Activated naive CD4-positive, alpha-beta T cell treated with anti-CD3 and anti-CD28 coated beads, Interleukin-2, amount 50 U/mL, for 72 hours (primary cell): ENCODE results near the gene GPN3. TPM values are rescaled to one million over a fixed set of nuclear protein-coding genes. Genes with fewer than 3 reads are reported as not detected.

Experiments used
- ATAC-seq, 2 donors: fragments of 150-1000 bp; cut with Tn5 transposase; 2 replicates each; pipeline ENCODE4 v1.10.0; 2021; ENCODE audit warnings: mild to moderate bottlenecking in 2 of 2, moderate library complexity in 2 of 2
- DNase-seq, 2 donors: peaks; one replicate each; pipeline ENCODE4 v3.0.0; 2021 to 2022; ENCODE audit warnings: low spot score in 2 of 2
- H3K27ac Mint-ChIP-seq, 2 donors: one replicate each; pipeline ENCODE4 v1.8.0; 2022; ENCODE audit warnings: mild to moderate bottlenecking in 2 of 2, mixed read lengths in 2 of 2
- H3K36me3 Mint-ChIP-seq, 2 donors: one replicate each; pipeline ENCODE4 v1.8.0; 2022; ENCODE audit warnings: mixed read lengths in 2 of 2
- H3K9me3 Mint-ChIP-seq, 2 donors: one replicate each; pipeline ENCODE4 v1.8.0; 2022; ENCODE audit warnings: mixed read lengths in 2 of 2
- total RNA-seq, 2 donors: library from RNA; stranded (reverse); gene quantifications; one replicate each; pipeline ENCODE4 v1.2.3, GENCODE V29; 2022

GPN3 gene
- total RNA-seq, 2 donors from 2014 or later: 49.9 to 74.0 TPM

- Mint-ChIP-seq H3K9me3 (no peaks in the 10 kb centered on the region), H3K27ac (peak overlapping the region in 1 of 2 donors; percentile 99), H3K36me3 (peaks cover 13 to 17% of the 10 kb centered on the region in 2 donors)
- DNase-seq: peak; percentile 77 to 82
- ATAC-seq: peak; percentile 57 to 67
These were observed 63.9 kb downstream of the GPN3 start for GRCh38 chr12:110403976-110404682.

GRCh38 chr12:110403146-110403975 lies 64.7 kb downstream of the GPN3 start, which contains the start of gene ANAPC7:
TSS of gene ANAPC7 (minus strand) at chr12:110403708. CDS start at chr12:110403627, 81 bp downstream.
- DNase-seq (peak; percentile 86 to 89), ATAC-seq (peak; percentile 91 to 96)
- Mint-ChIP-seq H3K9me3 (no peaks in the 10 kb centered on the region), H3K36me3 (peaks cover 13 to 17% of the 10 kb centered on the region in 2 donors), H3K27ac (peak within 1 kb of the TSS in 1 of 2 donors; percentile 99)

Other genes with a start within 250 kb of the GPN3 start
- gene ATP2A2, start 187.0 kb downstream of the GPN3 start, total RNA-seq: 100 to 1,000 TPM; 121 to 132 TPM
- 10 to 100 TPM; 63.1 to 64.8 TPM for gene ANAPC7, start 64.5 kb downstream of the GPN3 start, total RNA-seq
- 100 to 1,000 TPM; 298 to 315 TPM for gene ARPC3, start 17.9 kb downstream of the GPN3 start, total RNA-seq
- 10 to 100 TPM; 17.4 to 41.5 TPM for gene FAM216A, start 588 bp upstream of the GPN3 start, total RNA-seq
- 100 to 1,000 TPM; 113 to 122 TPM for gene VPS29, start 33.9 kb upstream of the GPN3 start, total RNA-seq
- gene RAD9B, start 34.1 kb upstream of the GPN3 start, total RNA-seq: 1 to 10 TPM; 1.9 to 2.0 TPM
- gene PPTC7, start 115.1 kb upstream of the GPN3 start, total RNA-seq: 10 to 100 TPM; 40.4 to 46.7 TPM
- 10 to 100 TPM in 1 of 2 donors, 1 to 10 TPM in 1; 3.3 to 10.4 TPM for gene TCTN1, start 145.9 kb upstream of the GPN3 start, total RNA-seq
- 1 to 10 TPM; 2.8 to 6.3 TPM for gene HVCN1, start 220.9 kb upstream of the GPN3 start, total RNA-seq